Measurements from ENCODE around the gene BCL11B. TPM values are rescaled to one million over a fixed set of nuclear protein-coding genes. Genes with fewer than 3 reads are reported as not detected.

BCL11B gene
- total and polyA plus RNA-seq, 2 experiments from 2014 or later: 0.28 to 3.2 TPM

- 5% methylated on average over 43 of the region's 83 CpGs for WGBS (ENCODE audit: low lambda C conversion rate, missing lambda C conversion rate)
- H3K4me3 ChIP-seq: peak overlapping the region; percentile 65
- no peaks in the 10 kb centered on the region for H3K9me2 ChIP-seq (replicated peaks; ENCODE audit: insufficient read depth)
- H3K79me2 ChIP-seq: peaks cover 4% of the 10 kb centered on the region
- H4K20me1 ChIP-seq (ENCODE audit: insufficient read depth, poor library complexity, severe bottlenecking): no peaks in the 10 kb centered on the region
- DNase-seq (ENCODE audit: low spot score): peak; percentile 59
- TF ChIP-seq CTCF (IDR thresholded peaks at IDR 0.05; ENCODE audit: poor library complexity) (no peak), EZH2 (IDR thresholded peaks at IDR 0.05; ENCODE audit: borderline replicate concordance) (no peak)
- peak overlapping the region; percentile 69 for H3K27ac ChIP-seq
- peak overlapping the region; percentile 63 for H2AFZ ChIP-seq
- H3K9me3 ChIP-seq (ENCODE audit: low read depth): no peaks in the 10 kb centered on the region
- H3K4me2 ChIP-seq: peak overlapping the region; percentile 97
- peaks cover 30% of the 10 kb centered on the region for H3K4me1 ChIP-seq (ENCODE audit: insufficient read depth)
- H3K36me3 ChIP-seq (replicated peaks; ENCODE audit: insufficient read depth, low read depth): no peaks in the 10 kb centered on the region
- peaks cover 14% of the 10 kb centered on the region for H3K27me3 ChIP-seq
Measured at GRCh38 chr14:99245564-99246511, 26.2 kb downstream of the BCL11B start.

GRCh38 chr14:99244941-99245563, 26.9 kb downstream of the BCL11B start:
- no peak for DNase-seq (ENCODE audit: low spot score)
- Histone ChIP-seq H3K79me2 (peaks cover 6% of the 10 kb centered on the region), H3K4me3 (peak overlapping the region; percentile 65), H3K9me3 (ENCODE audit: low read depth) (no peaks in the 10 kb centered on the region), H3K36me3 (replicated peaks; ENCODE audit: insufficient read depth, low read depth) (no peaks in the 10 kb centered on the region), H3K27ac (peak overlapping the region; percentile 69), H3K4me2 (peak overlapping the region; percentile 97), H3K4me1 (ENCODE audit: insufficient read depth) (peaks cover 33% of the 10 kb centered on the region), H3K27me3 (peaks cover 14% of the 10 kb centered on the region), H4K20me1 (ENCODE audit: insufficient read depth, poor library complexity, severe bottlenecking) (no peaks in the 10 kb centered on the region), H2AFZ (peak overlapping the region; percentile 3), H3K9me2 (replicated peaks; ENCODE audit: insufficient read depth) (no peaks in the 10 kb centered on the region)
- 43% methylated on average over 15 of the region's 15 CpGs for WGBS (ENCODE audit: low lambda C conversion rate, missing lambda C conversion rate)
- TF ChIP-seq CTCF (IDR thresholded peaks at IDR 0.05; ENCODE audit: poor library complexity): no peak
- no peak for TF ChIP-seq EZH2phosphoT487 (IDR thresholded peaks at IDR 0.05; ENCODE audit: low read depth, severe bottlenecking, unreplicated experiment)
- no peak for TF ChIP-seq EZH2 (IDR thresholded peaks at IDR 0.05; ENCODE audit: borderline replicate concordance)

GRCh38 chr14:99244367-99244901, 27.6 kb downstream of the BCL11B start:
- WGBS (ENCODE audit: low lambda C conversion rate, missing lambda C conversion rate): 81% methylated on average over 16 of the region's 16 CpGs
- Histone ChIP-seq H3K4me1 (ENCODE audit: insufficient read depth) (peaks cover 39% of the 10 kb centered on the region), H3K27me3 (peaks cover 14% of the 10 kb centered on the region), H3K79me2 (peaks cover 6% of the 10 kb centered on the region), H3K4me2 (no peak overlapping the region), H3K9me2 (replicated peaks; ENCODE audit: insufficient read depth) (no peaks in the 10 kb centered on the region), H2AFZ (no peak overlapping the region), H3K4me3 (no peak overlapping the region), H3K9me3 (ENCODE audit: low read depth) (no peaks in the 10 kb centered on the region), H3K27ac (no peak overlapping the region), H4K20me1 (ENCODE audit: insufficient read depth, poor library complexity, severe bottlenecking) (no peaks in the 10 kb centered on the region), H3K36me3 (replicated peaks; ENCODE audit: insufficient read depth, low read depth) (no peaks in the 10 kb centered on the region)
- DNase-seq (ENCODE audit: low spot score): no peak
- no peak for TF ChIP-seq CTCF (IDR thresholded peaks at IDR 0.05; ENCODE audit: poor library complexity)
- TF ChIP-seq EZH2phosphoT487 (IDR thresholded peaks at IDR 0.05; ENCODE audit: low read depth, severe bottlenecking, unreplicated experiment): no peak
- TF ChIP-seq EZH2 (IDR thresholded peaks at IDR 0.05; ENCODE audit: borderline replicate concordance): no peak
